ENCODE data around the gene HLA-DOA.

Gene HLA-DOA

GRCh38 chr6:32968093-32968866, 41.1 kb downstream of the HLA-DOA start, which contains the start of gene BRD2:
BRD2 (plus strand) TSS chr6:32968594; CDS start chr6:32972899, 4,305 bp downstream.
- peak within 1 kb of the TSS; percentile 84 for H3K4me3 ChIP-seq (ENCODE audit: low read depth, low read length)

GRCh38 chr6:32967151-32968091, 42.0 kb downstream of the HLA-DOA start:
- peak overlapping the region; percentile 80 for H3K4me3 ChIP-seq (ENCODE audit: low read depth, low read length)

- H3K4me3 ChIP-seq (ENCODE audit: low read depth, low read length) = no peak overlapping the region
Measured at GRCh38 chr6:32964776-32965175, 44.6 kb downstream of the HLA-DOA start.

GRCh38 chr6:32963866-32964265, 45.5 kb downstream of the HLA-DOA start:
- H3K4me3 ChIP-seq (ENCODE audit: low read depth, low read length) = no peak overlapping the region

GRCh38 chr6:32962213-32962826, 47.1 kb downstream of the HLA-DOA start:
- H3K4me3 ChIP-seq (ENCODE audit: low read depth, low read length) = no peak overlapping the region

- no peak overlapping the region for H3K4me3 ChIP-seq (ENCODE audit: low read depth, low read length)
Measured at GRCh38 chr6:32960563-32960962, 48.8 kb downstream of the HLA-DOA start.

- H3K4me3 ChIP-seq (ENCODE audit: low read depth, low read length) = no peak overlapping the region
Measured at GRCh38 chr6:32956176-32956575, 53.2 kb downstream of the HLA-DOA start.

- no peak overlapping the region for H3K4me3 ChIP-seq (ENCODE audit: low read depth, low read length)
Measured at GRCh38 chr6:32954986-32955802, 54.2 kb downstream of the HLA-DOA start.

GRCh38 chr6:32954267-32954666, 55.1 kb downstream of the HLA-DOA start:
- no peak overlapping the region for H3K4me3 ChIP-seq (ENCODE audit: low read depth, low read length)
